ENCODE measurements around the gene NTF3.

The NTF3 gene

GRCh38 chr12:5464096-5464495 lies 32.2 kb downstream of the NTF3 start:
- TF ChIP-seq CTCF (IDR thresholded peaks at IDR 0.05) = no peak

GRCh38 chr12:5465384-5465783 lies 33.5 kb downstream of the NTF3 start:
- TF ChIP-seq CTCF (IDR thresholded peaks at IDR 0.05) = no peak

GRCh38 chr12:5466521-5466960 lies 34.6 kb downstream of the NTF3 start:
- no peak for TF ChIP-seq CTCF (IDR thresholded peaks at IDR 0.05)

DNA sequence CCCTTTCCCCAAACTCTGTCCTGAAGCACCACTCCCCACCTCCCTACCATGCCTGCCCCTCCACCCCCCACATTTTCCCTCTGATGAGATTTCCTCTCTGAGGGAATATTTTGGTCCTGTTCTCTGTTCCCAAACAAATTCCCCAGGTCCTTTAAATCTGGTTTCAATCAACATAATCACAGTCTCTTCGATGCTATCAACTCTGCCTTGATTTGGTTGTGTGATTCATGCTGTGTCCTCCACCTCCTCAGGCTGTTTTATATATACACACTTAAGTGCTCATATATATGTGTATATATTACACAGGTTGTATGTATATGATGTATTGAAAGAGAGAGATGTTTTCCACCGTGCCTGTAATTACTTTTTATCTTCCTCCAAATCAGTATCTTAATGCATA lies 36.0 kb downstream of the NTF3 start:
- no peak for TF ChIP-seq CTCF (IDR thresholded peaks at IDR 0.05)

DNA sequence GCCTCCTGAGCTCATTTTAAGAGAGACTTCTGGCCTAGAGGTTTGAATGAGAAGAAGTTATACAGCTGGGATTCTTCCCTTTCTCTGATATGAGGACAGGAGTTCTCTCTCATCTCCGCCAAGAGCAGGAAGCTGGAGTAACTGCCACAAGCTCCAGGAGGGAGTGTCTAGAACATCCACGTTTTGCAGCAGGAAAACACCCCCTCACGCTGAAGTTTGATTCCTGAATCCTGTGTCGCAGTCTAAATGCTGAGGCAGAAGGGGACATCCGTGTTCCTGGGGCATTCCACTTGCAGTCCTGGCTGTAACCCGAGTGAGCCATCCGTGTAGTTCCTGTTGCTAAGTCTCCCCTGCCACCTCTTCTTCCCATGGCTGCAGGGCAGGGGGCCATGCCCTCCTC lies 38.3 kb downstream of the NTF3 start:
- TF ChIP-seq CTCF (IDR thresholded peaks at IDR 0.05) = no peak

- TF ChIP-seq CTCF (IDR thresholded peaks at IDR 0.05) = no peak
Observed at GRCh38 chr12:5470703-5471102, 38.8 kb downstream of the NTF3 start.

DNA sequence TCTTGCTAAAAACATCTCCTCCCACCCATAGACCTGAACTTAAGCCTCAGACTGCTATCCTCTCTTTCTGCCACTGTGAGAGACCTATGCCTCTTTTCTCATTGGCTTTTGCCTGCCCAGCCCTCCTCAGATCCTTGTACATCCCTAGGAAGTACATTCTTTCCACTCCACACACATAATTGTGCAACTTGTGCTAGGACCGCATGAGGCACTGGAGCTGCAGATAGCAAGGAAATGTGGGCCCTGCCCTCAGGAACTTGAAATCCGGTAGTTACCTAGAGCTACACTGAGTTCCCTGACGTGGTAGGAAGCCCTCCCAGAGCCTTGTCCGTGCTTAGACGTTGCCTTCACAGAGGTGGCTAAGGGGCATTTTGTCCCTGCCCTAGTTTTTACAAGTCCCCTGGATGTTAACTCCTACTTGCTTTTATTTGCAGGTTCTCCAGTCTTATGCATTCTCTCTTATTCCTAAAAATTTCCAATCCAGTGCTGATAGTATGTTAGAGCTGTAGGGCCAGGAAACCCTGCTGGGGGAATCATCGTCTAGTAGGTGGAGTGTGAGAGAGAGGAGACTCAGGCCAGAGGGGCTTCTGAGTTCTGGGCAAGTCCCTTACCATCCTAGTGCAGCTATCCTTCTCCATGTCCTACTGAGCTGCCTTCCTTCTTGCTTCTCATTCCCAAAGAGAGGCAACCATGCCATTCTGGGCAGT lies 41.3 kb downstream of the NTF3 start:
- TF ChIP-seq CTCF (IDR thresholded peaks at IDR 0.05) = no peak

GRCh38 chr12:5473783-5474116 lies 41.8 kb downstream of the NTF3 start:
- no peak for TF ChIP-seq CTCF (IDR thresholded peaks at IDR 0.05)
